ENCODE data around the gene ZEB1.

Gene ZEB1

GRCh38 chr10:31366703-31367102 lies 47.7 kb downstream of the ZEB1 start:
- Histone ChIP-seq H3K79me2 (ENCODE audit: insufficient read depth, low read depth) (peaks cover 55% of the 10 kb centered on the region), H2AFZ (ENCODE audit: low read depth) (no peak overlapping the region), H3K4me3 (IDR thresholded peaks at IDR 0.05; ENCODE audit: insufficient read depth, low read depth, low read length) (no peak overlapping the region), H3K36me3 (ENCODE audit: insufficient read depth) (no peaks in the 10 kb centered on the region), H3K27me3 (ENCODE audit: insufficient read depth, low read depth) (no peaks in the 10 kb centered on the region), H3K9ac (no peak overlapping the region), H4K20me1 (ENCODE audit: insufficient read depth) (no peaks in the 10 kb centered on the region), H3K4me1 (ENCODE audit: low read depth, poor library complexity, severe bottlenecking) (peaks cover 5% of the 10 kb centered on the region), H3K4me2 (no peak overlapping the region), H3K27ac (no peak overlapping the region)
- no peak for TF ChIP-seq CTCF (conservative IDR thresholded peaks at IDR 0.05; ENCODE audit: low read depth, low read length)

- Histone ChIP-seq H3K79me2 (ENCODE audit: insufficient read depth, low read depth) (peaks cover 69% of the 10 kb centered on the region), H3K4me3 (IDR thresholded peaks at IDR 0.05; ENCODE audit: insufficient read depth, low read depth, low read length) (no peak overlapping the region)
Observed at GRCh38 chr10:31368724-31369123, 49.7 kb downstream of the ZEB1 start.

GRCh38 chr10:31372439-31372838 lies 53.4 kb downstream of the ZEB1 start:
- Histone ChIP-seq H3K9ac (no peak overlapping the region), H3K79me2 (ENCODE audit: insufficient read depth, low read depth) (peaks cover 79% of the 10 kb centered on the region), H2AFZ (ENCODE audit: low read depth) (no peak overlapping the region), H3K27me3 (ENCODE audit: insufficient read depth, low read depth) (no peaks in the 10 kb centered on the region), H3K4me1 (ENCODE audit: low read depth, poor library complexity, severe bottlenecking) (peaks cover 41% of the 10 kb centered on the region), H3K4me2 (peak overlapping the region; percentile 70), H4K20me1 (ENCODE audit: insufficient read depth) (no peaks in the 10 kb centered on the region), H3K27ac (no peak overlapping the region), H3K36me3 (ENCODE audit: insufficient read depth) (no peaks in the 10 kb centered on the region), H3K4me3 (IDR thresholded peaks at IDR 0.05; ENCODE audit: insufficient read depth, low read depth, low read length) (no peak overlapping the region)
- TF ChIP-seq CTCF (conservative IDR thresholded peaks at IDR 0.05; ENCODE audit: low read depth, low read length): no peak

More at GRCh38 chr10:31368724-31369123, 49.7 kb downstream of the ZEB1 start:
- H3K9ac ChIP-seq: no peak overlapping the region
- H3K4me1 ChIP-seq (ENCODE audit: low read depth, poor library complexity, severe bottlenecking): peaks cover 22% of the 10 kb centered on the region
- no peak overlapping the region for H2AFZ ChIP-seq (ENCODE audit: low read depth)
- no peak for TF ChIP-seq CTCF (conservative IDR thresholded peaks at IDR 0.05; ENCODE audit: low read depth, low read length)
- H3K27me3 ChIP-seq (ENCODE audit: insufficient read depth, low read depth): no peaks in the 10 kb centered on the region
- H4K20me1 ChIP-seq (ENCODE audit: insufficient read depth): no peaks in the 10 kb centered on the region
- H3K27ac ChIP-seq: no peak overlapping the region
- H3K36me3 ChIP-seq (ENCODE audit: insufficient read depth): no peaks in the 10 kb centered on the region
- no peak overlapping the region for H3K4me2 ChIP-seq

GRCh38 chr10:31374146-31374696 lies 55.2 kb downstream of the ZEB1 start:
- Histone ChIP-seq H3K27me3 (ENCODE audit: insufficient read depth, low read depth) (no peaks in the 10 kb centered on the region), H2AFZ (ENCODE audit: low read depth) (no peak overlapping the region), H3K4me2 (no peak overlapping the region), H3K4me3 (IDR thresholded peaks at IDR 0.05; ENCODE audit: insufficient read depth, low read depth, low read length) (no peak overlapping the region), H4K20me1 (ENCODE audit: insufficient read depth) (no peaks in the 10 kb centered on the region), H3K36me3 (ENCODE audit: insufficient read depth) (no peaks in the 10 kb centered on the region), H3K79me2 (ENCODE audit: insufficient read depth, low read depth) (peaks cover 71% of the 10 kb centered on the region), H3K27ac (no peak overlapping the region), H3K9ac (no peak overlapping the region), H3K4me1 (ENCODE audit: low read depth, poor library complexity, severe bottlenecking) (peaks cover 38% of the 10 kb centered on the region)
- no peak for TF ChIP-seq CTCF (conservative IDR thresholded peaks at IDR 0.05; ENCODE audit: low read depth, low read length)
